HL-60/S4 (cell line): ENCODE measurements around the gene TRIM67.

Experiments used
- in situ Hi-C: fragments of 300-500 bp; cut with MboI; formaldehyde crosslinking; loops from 2 replicates; pipeline ENCODE4 v1.14.3; 2022; ENCODE audit warnings: low sequenced_read_pairs

The TRIM67 gene

DNA sequence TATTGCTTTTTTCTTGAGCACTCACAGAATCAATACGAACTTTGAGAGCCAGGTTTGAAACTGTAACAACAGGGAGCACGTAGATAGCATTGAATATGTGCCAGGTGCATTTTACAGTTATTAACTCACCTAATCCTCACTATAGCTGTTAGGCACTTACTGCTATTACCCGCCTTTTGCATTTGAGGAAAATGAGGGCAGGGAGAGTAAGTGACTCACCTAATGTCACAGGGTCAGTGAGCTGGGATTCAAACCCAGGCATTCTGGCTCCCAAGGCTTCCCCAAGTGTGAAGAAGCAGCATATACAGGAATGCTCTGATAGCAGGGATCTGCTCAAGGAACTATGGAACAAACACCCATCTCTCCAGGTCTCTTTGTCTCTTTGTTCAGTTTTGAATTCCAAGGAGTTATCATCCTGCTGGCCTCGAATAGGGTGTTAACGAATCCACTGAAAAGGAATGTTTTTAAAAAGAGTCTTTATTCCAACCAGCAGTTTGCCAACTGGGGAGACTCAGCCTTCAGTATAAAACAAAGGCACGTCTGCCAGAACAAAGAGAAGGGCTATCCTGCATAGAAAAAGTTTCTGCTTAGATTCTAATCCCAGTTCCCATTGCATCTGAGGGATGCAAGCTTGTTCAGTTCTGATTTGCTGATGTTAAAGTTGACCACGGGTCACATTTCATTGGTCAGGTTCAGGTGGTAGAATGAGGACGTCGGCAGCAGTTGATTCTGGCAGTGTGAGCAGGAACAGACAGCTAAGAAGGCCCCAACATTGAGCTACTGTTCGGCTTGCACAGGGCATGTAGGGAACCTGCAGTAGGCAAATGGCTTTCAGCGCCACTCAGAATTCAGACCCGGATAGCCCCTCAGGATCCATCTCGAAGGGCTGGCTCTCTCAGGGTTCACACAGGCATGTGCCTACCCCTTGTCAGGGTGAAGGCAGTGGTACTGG lies 22.1 kb downstream of the TRIM67 start:
- in situ Hi-C loops = no loop called here

DNA sequence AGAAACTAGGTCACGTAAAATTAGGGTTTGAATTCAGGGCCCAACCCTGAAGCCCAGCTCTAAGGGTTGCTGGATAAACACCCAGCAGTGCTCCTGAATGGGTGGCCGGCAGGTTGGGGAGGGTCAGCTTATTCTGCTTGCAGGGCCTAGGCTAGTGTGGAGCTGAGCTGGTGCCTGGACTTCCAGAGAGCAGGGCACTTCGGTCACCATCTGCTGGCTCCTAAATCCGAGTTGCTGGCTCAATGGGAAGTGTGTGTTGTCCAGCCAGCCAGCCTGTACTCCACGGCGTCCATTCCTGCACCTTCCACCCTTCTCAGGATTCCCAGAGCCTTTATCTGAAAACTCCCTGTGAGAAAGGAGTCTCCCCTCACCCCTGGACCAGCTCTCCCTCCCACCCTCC lies 23.0 kb downstream of the TRIM67 start:
- in situ Hi-C loops = no loop called here

DNA sequence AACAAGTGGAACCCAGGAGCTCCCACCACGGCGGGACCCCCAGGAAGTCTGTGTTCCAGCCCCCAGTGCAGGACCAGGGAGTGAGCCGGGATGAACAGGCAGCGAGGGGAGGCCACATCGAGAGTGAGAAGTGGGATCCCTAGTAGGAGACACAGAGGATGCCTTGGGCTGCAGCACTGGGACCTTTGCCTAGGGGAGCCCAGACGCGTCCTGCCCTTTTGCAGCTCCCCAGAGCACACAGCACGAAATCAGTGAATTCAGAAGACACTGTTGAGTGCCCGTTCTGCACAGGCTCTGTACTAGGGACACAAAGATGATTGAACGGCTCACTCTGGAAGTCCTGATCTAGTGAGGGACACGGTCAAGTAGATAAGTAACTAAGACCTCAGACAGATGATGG lies 23.5 kb downstream of the TRIM67 start:
- in situ Hi-C loops = no loop called here

DNA sequence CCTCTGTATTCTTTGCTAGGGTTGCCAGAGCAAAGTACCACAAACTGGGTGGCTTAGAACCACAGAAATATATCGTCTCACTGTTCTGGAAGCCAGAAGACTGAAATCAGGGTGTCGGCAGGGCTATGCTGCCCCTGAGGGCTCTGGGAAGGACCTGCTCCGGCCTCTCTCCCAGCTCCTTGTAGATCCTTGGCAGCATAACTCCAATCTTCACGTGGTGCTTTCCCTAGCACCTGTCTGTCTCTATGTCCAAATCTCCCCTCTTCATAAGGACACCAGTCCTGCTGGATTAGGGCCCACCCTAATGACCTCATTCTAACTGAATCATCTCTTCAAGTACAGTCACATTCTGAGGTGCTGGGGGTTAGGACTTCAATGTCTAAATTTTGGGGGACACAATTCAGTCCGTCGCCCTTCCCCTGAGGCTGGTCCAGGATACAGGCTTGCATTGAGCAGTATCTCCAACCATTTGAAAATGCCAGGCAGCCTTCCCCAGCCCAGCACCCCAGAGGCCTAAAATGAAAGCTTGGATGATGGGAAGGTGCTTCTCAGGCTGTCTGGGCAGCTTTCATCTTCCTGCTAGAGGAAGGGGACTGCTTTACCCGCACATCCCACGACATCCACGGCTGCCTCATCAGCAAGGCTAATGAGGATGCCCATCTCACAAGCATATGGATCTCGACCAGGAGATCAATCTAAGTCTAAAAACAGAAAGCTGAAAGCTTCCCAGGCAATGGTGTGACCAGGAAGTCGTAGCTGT lies 24.7 kb downstream of the TRIM67 start:
- in situ Hi-C loops = no loop called here

DNA sequence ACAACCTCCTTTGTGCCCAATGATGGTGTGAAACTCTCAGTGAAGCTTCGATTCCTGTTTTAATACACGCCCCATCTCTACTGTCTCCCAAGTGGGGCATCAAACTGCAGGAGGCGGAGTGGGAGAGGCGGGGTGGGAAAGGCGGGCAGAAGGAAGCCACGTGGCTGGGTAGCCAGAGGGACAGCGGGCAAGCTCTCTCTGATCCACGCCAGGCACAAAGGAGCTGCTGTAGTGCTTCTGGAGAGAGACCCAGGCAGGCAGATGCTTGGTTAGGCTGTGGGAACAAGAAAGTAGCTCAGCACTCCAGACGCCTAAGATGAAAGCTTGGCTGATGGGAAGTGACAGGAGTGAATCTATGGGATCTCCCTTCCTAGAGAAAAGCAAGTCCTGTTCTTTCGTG lies 25.7 kb downstream of the TRIM67 start:
- in situ Hi-C loops = no loop called here

DNA sequence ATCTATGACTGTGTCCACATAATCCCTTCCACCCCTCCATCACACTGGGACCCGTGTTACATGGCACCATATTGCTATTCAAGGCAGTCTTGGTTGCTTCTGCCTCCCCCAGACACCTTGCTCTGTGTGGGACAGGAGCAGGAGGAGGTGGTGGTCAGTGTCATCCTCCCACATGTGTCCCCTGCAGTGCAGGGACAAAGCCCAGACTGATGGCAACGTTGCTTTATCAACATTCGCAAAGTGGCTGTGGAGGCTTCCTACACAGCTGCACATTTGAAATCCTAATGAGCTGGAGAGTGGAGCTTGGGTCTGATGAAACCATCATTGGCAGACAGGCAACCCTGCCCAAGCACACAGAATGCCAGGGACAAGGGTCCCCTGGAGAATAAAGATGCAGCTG lies 26.2 kb downstream of the TRIM67 start:
- in situ Hi-C loops = no loop called here

DNA sequence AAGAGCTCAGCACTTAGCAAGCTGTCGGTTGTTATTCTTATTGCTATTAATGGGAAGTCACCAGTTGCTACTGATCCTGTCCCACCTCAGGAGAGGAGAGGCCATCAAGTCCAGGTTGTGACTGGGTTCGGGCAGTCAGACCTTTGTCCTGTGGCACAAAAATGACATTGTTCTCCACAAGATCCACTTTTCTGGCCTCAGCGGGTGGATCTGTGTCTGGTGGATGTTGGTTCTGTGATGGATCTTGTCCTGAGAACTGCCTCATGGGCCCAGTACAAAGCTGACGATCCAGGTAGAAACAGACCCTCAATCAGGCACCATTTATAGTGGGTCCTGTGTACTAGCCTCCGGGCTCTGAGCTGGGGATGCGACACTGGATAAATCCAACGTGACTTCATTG lies 26.9 kb downstream of the TRIM67 start:
- in situ Hi-C loops = no loop called here

DNA sequence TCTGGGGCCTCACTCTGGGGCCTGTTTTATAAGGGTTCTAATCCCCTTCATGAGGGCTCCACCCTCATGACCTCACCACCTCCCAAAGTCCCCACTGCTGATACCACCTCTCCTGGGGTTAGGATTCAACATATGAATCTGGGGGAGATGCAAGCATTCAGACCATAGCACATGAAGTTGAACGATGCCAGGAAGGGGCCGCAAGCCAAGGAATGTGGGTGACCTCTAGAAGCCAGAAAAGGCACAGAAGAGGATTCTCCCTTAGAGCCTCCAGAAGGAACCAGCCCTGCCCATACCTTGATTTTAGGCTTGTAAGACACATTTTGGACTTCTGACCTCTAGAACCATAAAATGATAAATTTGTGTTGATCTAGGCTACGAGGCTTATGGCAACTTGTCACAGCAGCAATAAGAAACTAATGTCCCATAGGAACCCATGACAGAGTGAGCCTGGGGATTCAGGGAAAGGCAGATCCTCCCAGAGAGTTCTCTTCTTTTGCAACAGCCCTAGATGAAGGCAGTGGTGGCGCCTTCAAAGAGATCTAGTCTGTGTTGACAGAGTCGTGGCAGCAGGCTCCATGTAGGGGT lies 27.9 kb downstream of the TRIM67 start:
- in situ Hi-C loops = no loop called here

DNA sequence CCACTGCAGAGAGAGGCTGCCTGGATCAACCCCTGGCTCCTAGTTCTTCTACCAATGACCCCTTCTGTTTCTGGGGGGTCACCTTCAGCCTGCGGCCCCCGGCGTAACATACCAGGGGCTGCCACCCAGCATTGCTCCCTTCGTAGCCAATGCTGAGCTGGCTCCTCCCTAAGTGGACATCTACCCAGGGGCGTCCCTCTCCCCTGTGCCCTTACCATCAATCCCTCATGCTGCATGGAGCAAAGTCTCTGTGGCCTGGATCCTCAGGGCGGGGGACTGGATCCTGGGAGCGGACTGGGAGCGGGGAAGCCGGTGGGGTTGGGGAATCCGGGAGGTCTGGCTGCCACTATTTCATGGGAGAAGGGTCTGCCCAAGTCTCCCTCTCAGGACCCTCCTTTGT lies 28.6 kb downstream of the TRIM67 start:
- in situ Hi-C loops = no loop called here

DNA sequence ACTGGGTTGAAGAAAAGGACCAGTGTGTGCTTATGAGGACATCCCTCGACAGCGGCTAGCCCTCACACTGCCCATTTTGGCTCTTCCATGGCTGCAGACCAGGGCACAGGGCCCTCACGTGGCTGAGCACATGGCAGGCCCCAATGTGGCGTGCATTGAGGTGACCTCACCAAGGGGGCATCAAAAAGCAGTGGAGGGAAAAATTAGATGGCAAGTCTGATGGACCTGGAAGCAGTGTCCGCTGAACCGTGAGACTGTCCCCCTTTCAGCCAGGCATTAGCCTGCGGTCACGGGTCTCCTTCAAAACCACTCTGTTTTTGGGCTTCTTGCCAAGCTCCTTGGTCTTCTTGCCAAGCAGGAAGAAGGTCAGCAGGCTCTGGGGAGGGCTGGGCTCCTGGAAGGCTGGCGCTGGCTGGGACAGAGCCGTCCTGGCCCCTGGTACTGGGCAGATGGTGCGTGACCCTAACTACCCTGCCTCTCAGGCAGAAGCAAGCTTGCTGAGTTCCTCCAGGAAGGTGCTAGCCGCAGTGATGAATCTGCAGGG lies 30.8 kb downstream of the TRIM67 start:
- in situ Hi-C loops = no loop called here

DNA sequence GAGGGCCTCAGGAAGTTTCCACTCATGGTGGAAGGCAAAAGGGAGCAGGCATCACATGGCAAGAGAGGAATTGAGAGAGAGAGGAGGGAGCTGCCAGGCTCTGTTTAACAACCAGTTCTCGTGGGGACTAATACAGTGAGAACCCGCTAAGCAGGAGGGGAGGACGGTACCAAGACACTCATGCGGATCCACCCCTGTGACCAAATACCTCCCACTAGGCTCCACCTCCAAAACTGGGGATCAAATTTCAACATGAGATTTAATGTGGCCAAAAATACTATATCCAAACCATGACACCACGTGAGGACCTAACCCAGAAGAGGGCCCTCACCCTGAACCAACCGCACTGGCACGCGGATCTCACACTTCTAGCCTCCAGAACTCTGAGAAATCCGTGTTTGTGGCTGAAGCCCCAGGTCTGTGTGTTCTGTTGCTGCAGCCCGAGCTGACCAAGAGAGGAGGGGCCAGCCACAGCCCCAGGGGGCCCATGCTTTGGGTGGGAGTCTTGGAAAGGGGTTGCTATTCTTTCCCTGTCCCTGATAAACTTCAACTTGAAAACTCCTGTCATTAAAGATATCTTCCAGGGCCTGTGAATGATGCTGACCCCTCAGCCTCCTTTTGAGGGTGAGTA lies 32.0 kb downstream of the TRIM67 start:
- in situ Hi-C loops = no loop called here

DNA sequence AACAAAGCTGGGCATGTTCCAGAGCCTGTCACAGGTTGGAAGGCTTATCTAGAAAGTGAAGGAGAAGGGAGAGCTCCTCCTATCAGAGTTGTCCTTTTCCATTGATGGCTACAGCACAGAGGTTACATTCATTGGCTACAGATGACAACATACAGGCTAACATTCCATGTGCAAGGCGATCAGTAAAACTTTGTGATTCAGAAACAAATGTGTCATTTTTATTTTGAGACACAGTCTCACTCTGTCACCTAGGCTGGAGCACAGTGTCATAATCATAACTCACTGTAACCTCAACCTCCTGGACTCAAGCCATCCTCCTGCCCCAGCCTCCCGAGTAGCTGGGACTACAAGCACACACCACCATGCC lies 32.6 kb downstream of the TRIM67 start:
- in situ Hi-C loops = no loop called here

DNA sequence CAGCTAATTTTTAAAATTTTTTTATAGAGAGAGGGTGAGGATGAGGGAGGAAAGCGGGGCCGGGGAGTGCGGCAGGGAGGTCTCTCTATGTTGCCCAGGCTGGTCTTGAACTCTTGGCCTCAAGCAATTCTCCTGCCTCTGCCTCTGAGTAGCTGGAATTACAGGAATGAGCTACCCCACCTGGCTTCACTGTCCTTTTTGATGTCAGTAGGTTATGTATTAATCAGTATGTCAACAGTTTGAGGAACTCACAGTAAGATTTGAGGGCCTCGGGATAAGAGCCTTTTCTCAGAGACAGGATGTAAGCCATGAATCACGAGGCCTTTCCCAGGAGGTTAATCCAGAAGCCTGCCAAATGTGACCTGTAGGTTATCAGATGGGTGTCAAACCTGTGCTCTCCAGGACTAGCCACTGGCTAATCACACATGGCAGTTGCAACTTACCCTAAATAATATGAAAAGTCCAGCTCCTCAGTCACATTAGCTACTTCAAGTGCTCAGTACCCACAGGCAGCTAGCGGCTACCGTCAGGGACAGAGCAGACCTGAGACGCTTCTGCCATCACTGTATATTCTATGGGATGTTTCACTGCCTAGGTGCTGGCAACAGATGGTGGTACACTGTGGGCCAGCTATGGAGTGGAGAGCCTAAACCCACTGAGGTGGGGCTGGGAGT lies 33.1 kb downstream of the TRIM67 start:
- in situ Hi-C loops = no loop called here

DNA sequence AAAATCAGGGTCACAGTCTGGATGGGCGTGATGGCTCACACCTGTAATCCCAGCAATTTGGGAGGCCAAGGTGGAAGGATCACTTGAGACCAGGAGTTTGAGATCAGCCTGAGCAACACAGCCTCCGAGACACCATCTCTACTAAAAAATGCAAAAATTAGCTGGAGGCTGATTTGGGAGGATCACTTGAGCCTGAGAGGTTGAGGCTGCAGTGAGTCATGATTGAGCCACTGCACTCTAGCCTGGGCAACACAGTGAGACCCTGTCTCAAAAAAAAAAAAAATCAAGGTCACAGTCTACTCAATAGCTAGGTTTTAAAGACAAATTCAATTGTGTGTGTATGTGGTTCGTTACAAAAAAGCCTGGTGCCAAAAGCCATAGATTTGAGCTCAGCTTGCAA lies 34.4 kb downstream of the TRIM67 start:
- in situ Hi-C loops = no loop called here

DNA sequence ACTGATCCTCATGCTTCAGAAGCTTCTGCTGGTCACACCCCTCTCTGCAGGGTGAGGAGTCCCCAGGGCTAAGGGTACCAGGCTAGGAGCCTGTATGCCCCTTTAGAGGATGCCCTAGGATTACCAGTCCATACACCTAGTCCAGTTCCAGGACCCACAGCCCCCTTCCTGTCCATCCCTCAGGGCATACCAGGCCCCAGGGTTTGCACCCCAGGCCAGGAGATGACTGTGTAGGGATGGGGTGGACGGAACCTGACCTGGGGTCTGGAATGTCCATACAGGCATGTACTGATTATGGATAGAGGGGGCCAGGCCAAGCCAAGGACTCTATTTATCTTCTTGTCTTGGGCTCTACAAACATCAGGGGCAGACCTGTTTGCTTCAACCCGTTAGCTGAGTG lies 34.9 kb downstream of the TRIM67 start:
- in situ Hi-C loops = no loop called here

DNA sequence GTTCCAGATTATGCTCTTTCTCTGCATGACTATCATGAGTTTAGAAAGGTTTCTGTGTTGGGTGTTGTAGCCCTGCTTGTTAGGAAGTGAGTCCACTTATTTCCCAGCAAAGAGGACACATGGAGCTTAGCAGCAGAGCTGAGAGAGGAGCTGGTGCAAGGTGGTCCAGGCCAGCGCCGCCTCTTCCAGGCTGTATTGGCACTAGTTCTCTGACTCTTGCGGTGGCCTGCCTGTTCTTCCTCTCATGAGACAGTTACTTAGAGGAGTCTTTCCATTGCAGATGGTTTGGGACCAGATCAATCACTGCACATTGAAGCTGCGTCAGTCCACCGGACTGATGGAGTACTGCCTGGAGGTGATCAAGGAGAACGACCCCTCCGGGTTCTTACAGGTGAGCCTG lies 38.0 kb downstream of the TRIM67 start:
- in situ Hi-C loops = loop anchor here (25.0 kb wide), 1 partner anchor 288 kb away; no protein-coding TSS in a partner anchor

DNA sequence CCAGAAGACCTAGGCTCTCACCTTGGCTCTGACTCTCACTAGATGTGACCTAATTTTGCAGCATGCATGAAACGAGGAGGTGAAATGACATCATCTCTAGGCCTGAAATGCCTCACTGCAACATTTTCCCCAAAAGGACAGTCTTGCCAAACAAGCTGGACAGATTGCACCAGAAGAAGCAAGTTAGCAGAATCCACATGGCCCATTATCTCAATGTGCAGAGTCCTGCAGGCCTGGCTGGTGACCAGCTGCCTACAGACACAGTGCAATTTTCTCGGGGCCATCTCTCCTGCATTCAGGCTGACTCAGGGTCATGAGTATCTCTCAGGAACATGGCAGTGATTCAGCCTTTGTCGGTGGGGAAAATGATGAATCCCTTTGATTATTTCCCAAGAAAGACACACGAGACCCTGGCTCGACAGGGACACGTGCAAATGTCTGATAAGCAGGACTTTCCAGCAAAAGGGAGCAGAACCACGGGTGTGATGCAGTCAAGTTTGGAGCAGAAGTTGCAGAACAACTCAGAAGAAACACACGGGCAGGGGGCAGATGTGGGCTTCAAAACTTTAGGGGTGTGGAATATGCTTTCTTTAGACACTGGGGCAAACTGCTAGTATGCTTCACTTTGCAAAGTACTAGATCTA lies 38.7 kb downstream of the TRIM67 start:
- in situ Hi-C loops = loop anchor here (25.0 kb wide), 1 partner anchor 288 kb away; no protein-coding TSS in a partner anchor

DNA sequence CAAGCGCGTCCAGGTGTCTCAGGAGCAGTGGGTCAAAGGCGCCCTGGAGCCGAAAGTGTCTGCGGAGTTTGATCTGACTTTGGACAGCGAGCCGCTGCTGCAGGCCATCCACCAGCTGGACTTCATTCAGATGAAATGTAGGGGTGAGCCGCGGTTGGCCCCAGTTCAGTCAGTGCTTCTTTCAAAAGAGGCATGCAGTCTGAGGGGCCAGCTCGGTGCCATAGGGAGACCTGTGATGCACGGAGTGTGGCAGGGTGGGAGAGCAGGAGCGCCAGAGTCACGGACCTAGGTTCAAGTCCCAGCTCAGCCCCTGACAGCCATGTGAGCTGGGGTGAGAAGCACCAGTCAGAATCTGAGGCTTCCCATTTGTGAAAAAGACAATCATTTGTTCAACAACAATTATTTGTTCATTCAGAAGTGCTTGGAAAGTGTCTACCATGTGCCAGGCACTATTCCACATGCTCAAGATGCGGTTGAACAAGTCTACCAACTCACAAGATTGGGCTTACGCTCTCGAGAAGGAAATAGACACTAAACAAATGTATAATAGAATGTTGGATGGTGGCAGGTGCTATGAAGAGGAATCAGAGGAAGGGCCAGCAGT lies 39.6 kb downstream of the TRIM67 start:
- in situ Hi-C loops = loop anchor here (25.0 kb wide), 1 partner anchor 289 kb away; no protein-coding TSS in a partner anchor

DNA sequence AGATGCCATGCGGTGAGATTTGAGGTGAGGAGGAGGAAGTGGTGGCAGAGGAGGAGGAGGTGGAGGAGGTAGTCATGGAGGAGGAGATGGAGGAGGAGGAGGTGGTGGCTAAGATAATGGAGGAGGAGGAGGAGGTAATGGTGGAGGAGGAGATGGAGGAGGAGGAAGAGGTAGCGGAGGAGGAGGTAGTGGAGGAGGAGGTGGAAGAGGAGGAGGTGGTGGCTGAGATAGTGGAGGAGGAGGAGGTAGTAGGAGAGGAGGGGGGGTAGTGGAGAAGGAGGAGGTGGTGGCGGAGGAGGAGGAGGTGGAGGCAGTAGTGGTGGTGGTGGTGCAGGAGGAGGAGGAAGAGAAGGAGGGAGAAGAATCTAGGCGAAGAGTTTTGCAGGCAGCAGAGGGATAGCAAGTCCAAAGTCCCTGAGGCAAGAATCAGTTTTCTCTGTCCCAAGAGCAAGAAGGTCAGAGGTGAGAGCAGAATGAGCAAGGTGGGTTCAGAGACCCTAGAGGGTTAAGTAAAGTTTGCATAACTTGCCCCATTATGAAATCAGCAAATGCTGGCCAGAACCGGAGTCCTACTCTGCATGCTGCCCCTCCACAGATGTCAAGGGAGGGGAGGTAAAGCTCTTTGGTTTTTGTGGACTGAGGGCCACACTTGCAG lies 40.2 kb downstream of the TRIM67 start:
- in situ Hi-C loops = loop anchor here (25.0 kb wide), 1 partner anchor 290 kb away; no protein-coding TSS in a partner anchor
